Measurements from ENCODE around the gene NPPA. TPM values are rescaled to one million over a fixed set of nuclear protein-coding genes. Genes with fewer than 3 reads are reported as not detected.

The NPPA gene
- total and polyA plus RNA-seq, 9 of the 15 experiments (the other 6 are each of a cell fraction or from before 2014, with no cell fraction given): not detected

DNA sequence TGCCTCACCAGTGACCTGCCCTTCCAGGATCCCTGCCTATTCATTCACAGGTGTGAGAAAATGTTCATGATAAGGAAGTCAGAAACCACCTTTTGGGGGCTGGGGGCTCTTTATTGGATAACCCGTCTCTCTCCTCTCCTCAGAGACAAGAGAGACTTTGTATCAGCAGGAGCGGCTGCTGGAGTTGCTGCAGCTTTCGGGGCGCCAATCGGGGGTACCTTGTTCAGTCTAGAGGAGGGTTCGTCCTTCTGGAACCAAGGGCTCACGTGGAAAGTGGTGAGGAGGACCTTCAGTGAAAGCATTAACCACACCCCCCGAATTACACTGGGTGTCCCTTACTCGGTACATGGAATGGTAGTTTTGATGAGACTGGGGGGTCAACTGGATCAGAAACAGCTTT lies 20.6 kb downstream of the NPPA start:
- Histone ChIP-seq H3K4me1 (replicated peaks in 1 of 2; ENCODE audit: control insufficient read depth in 2 of 2, insufficient read depth in 2 of 2, low read length in 2 of 2) (0 out of 5 replicates have a peak, but pooled peaks cover 0 to under 1% of the 10 kb centered on the region in 2 experiments), H3K27me3 (ENCODE audit: control insufficient read depth in 2 of 2, insufficient read depth in 2 of 2, low read length in 2 of 2) (no peaks in the 10 kb centered on the region), H3K9ac (ENCODE audit: insufficient read depth in 1 of 2, low read depth in 2 of 2, low read length in 2 of 2) (no peak overlapping the region), H3K27ac (ENCODE audit: extremely low read depth, low read depth, low read length) (no peak overlapping the region), H2AFZ (ENCODE audit: low read depth, low read length) (no peak overlapping the region), H3K36me3 (ENCODE audit: control insufficient read depth, insufficient read depth, low read length) (peaks cover 89% of the 10 kb centered on the region), H3K9me3 (replicated peaks; ENCODE audit: control insufficient read depth, insufficient read depth, low read depth, low read length) (no peaks in the 10 kb centered on the region), H3K4me3 (no peak overlapping the region), H4K20me1 (replicated peaks; ENCODE audit: control insufficient read depth, insufficient read depth, low read length) (no peaks in the 10 kb centered on the region), H3K4me2 (ENCODE audit: insufficient read depth, low read length) (no peak overlapping the region), H3K9me1 (ENCODE audit: control insufficient read depth, insufficient read depth, low read length) (no peaks in the 10 kb centered on the region), H3K79me2 (ENCODE audit: control insufficient read depth, insufficient read depth, low read length) (no peaks in the 10 kb centered on the region)
- DNase-seq (ENCODE audit: extremely low read depth in 1 of 4, low spot score in 3 of 4) (no peak), ATAC-seq (no peak), FAIRE-seq (no peak)
- 96% methylated on average over 9 of the region's 9 CpGs for WGBS (ENCODE audit: insufficient coverage, low coverage, missing lambda C conversion rate)
- intact Hi-C loops (cut with micrococcal nuclease) (no loop called here), in situ Hi-C loops (cut with MboI) (no loop called here)
- BruUV-seq (replicated peaks): no TSS peak
- ChIA-PET CTCF (ENCODE audit: low intra/inter-chr PET ratio) (no interaction called here), POLR2A (interaction anchor here (1.2 to 3.3 kb wide), 2 partner anchors 10 to 82 kb away, joined by 5 to 37 read pairs; no protein-coding TSS in a partner anchor)
- TF ChIP-seq ZKSCAN3 (CRISPR knock-in tag; IDR thresholded peaks at IDR 0.05) (no peak), ZC3H11A (IDR thresholded peaks at IDR 0.05; ENCODE audit: low read depth, low read length) (no peak), ZNF12 (CRISPR knock-in tag; IDR thresholded peaks at IDR 0.05) (no peak), ZNF551 (CRISPR knock-in tag; IDR thresholded peaks at IDR 0.05) (no peak)
- TF ChIP-seq, protein P1, sequence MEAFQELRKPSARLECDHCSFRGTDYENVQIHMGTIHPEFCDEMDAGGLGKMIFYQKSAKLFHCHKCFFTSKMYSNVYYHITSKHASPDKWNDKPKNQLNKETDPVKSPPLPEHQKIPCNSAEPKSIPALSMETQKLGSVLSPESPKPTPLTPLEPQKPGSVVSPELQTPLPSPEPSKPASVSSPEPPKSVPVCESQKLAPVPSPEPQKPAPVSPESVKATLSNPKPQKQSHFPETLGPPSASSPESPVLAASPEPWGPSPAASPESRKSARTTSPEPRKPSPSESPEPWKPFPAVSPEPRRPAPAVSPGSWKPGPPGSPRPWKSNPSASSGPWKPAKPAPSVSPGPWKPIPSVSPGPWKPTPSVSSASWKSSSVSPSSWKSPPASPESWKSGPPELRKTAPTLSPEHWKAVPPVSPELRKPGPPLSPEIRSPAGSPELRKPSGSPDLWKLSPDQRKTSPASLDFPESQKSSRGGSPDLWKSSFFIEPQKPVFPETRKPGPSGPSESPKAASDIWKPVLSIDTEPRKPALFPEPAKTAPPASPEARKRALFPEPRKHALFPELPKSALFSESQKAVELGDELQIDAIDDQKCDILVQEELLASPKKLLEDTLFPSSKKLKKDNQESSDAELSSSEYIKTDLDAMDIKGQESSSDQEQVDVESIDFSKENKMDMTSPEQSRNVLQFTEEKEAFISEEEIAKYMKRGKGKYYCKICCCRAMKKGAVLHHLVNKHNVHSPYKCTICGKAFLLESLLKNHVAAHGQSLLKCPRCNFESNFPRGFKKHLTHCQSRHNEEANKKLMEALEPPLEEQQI (IDR thresholded peaks at IDR 0.05): no peak
- TF ChIP-seq, protein P2, sequence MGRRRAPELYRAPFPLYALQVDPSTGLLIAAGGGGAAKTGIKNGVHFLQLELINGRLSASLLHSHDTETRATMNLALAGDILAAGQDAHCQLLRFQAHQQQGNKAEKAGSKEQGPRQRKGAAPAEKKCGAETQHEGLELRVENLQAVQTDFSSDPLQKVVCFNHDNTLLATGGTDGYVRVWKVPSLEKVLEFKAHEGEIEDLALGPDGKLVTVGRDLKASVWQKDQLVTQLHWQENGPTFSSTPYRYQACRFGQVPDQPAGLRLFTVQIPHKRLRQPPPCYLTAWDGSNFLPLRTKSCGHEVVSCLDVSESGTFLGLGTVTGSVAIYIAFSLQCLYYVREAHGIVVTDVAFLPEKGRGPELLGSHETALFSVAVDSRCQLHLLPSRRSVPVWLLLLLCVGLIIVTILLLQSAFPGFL (CRISPR knock-in tag; IDR thresholded peaks at IDR 0.05): no peak

All from K562 (cell line).